Liver (tissue), 3 donors: ENCODE data around the gene ECE1.

ENCODE experiments used
- CTCF ChIP-seq: fragments of 150-350 bp; IDR thresholded peaks from 2 replicates; pipeline ENCODE4 v1.5.1; 2017; ENCODE audit warnings: improper control_type of control experiment, low read depth, low read length; ENCODE audit not compliant: missing input control
- MAX ChIP-seq: IDR thresholded peaks from 2 replicates; pipeline ENCODE4 v1.6.1; 2016; ENCODE audit warnings: antibody characterized with exemption
- REST ChIP-seq: IDR thresholded peaks from 2 replicates; pipeline ENCODE4 v1.6.1; 2016; ENCODE audit warnings: antibody characterized with exemption, mild to moderate bottlenecking
- SP1 ChIP-seq: IDR thresholded peaks from 2 replicates; pipeline ENCODE4 v1.6.1; 2018; ENCODE audit warnings: antibody characterized with exemption, mild to moderate bottlenecking
- donor health status: healthy.
- donor health status: healthy.

GRCh38 chr1:21240706-21241105, 49.6 kb downstream of the ECE1 start:
- TF ChIP-seq CTCF (no peak), MAX (no peak), REST (no peak), SP1 (no peak)
